ENCODE results near the gene OR6S1.
"Not testable (repeated sequence)": the region's sequence is repeated elsewhere in the genome, so short reads cannot be mapped to it uniquely, and the experiment has no call there.

The OR6S1 gene

GRCh38 chr14:20667957-20668356 is 26.5 kb upstream of the OR6S1 start:
- no peak for DNase-seq

GRCh38 chr14:20666400-20666961 is 25.0 kb upstream of the OR6S1 start:
- not testable (repeated sequence) for DNase-seq

GRCh38 chr14:20662968-20663732 is 21.7 kb upstream of the OR6S1 start:
- no peak for DNase-seq

GRCh38 chr14:20661197-20661596 is 19.7 kb upstream of the OR6S1 start:
- DNase-seq = no peak

GRCh38 chr14:20659813-20660395 is 18.4 kb upstream of the OR6S1 start:
- no peak for DNase-seq

GRCh38 chr14:20659336-20659735 is 17.8 kb upstream of the OR6S1 start:
- DNase-seq = no peak

- no peak for DNase-seq
Measured at GRCh38 chr14:20658246-20658645, 16.8 kb upstream of the OR6S1 start.

- no peak for DNase-seq
Measured at GRCh38 chr14:20657216-20658211, 16.0 kb upstream of the OR6S1 start.

- no peak for DNase-seq
Measured at GRCh38 chr14:20656274-20656673, 14.8 kb upstream of the OR6S1 start.

GRCh38 chr14:20655851-20656250 is 14.4 kb upstream of the OR6S1 start:
- DNase-seq = no peak

GRCh38 chr14:20652996-20653975 is 11.8 kb upstream of the OR6S1 start:
- DNase-seq = no peak

- no peak for DNase-seq
Measured at GRCh38 chr14:20645481-20645880, 4.0 kb upstream of the OR6S1 start.

GRCh38 chr14:20644520-20644919 is 3.0 kb upstream of the OR6S1 start:
- no peak for DNase-seq

GRCh38 chr14:20642755-20643154 is 1.3 kb upstream of the OR6S1 start:
- not testable (repeated sequence) for DNase-seq

GRCh38 chr14:20642182-20642581 is 691 bp upstream of the OR6S1 start:
- no peak for DNase-seq

- DNase-seq = peak; percentile 56
Measured at GRCh38 chr14:20632831-20633691, 8.4 kb downstream of the OR6S1 start.

GRCh38 chr14:20632448-20632830 is 9.1 kb downstream of the OR6S1 start:
- DNase-seq = no peak

- no peak for DNase-seq
Measured at GRCh38 chr14:20631880-20632389, 9.6 kb downstream of the OR6S1 start.

GRCh38 chr14:20631023-20631879 is 10.2 kb downstream of the OR6S1 start:
- peak; percentile 48 for DNase-seq

All from NCI-H510A treated with DMSO at 0.1 percent for 48 hours (cell line).